ENCODE results near the gene SYNE1. TPM values are rescaled to one million over a fixed set of nuclear protein-coding genes. Genes with fewer than 3 reads are reported as not detected.

The SYNE1 gene
- polyA plus RNA-seq, 2 of the 4 experiments (the other 2 are of a cell fraction): 10.5 to 28.5 TPM

DNA sequence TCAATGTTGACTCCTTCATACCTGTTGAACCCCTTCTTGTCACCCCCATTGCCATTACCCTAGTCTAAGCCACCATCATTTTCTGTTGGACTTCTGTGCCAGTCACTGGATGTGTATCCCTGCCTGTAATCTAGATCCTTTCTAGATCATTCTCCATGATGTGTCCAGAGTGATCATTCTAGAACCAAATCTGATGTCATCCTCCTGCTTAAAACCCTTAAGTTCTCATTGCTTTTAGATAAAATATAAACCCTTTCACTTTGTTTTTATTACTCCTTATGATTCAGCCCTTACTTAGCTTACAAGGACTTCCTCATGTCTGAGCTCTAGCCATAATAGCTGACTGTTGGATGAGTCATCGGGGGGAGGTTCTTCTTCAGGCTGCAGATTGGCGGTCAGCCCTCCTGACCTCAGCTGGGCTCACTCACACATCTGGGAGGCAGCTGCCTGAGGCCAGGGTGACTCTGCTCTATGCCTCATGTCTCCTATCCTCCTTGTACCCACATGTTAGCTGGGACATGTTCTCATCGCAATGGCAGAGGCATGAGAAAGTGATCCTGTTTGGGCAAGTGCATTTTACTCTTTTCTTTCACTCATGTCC, 542.1 kb downstream of the SYNE1 start (continued):
- TF ChIP-seq TP53 (CRISPR knock-in tag; IDR thresholded peaks at IDR 0.05) (no peak), EP300 (IDR thresholded peaks at IDR 0.05) (no peak), BHLHE40 (IDR thresholded peaks at IDR 0.05; ENCODE audit: low read depth, low read length) (no peak), HOXB5 (CRISPR knock-in tag; IDR thresholded peaks at IDR 0.05) (no peak), CEBPB (IDR thresholded peaks at IDR 0.05) (no peak), RFX5 (IDR thresholded peaks at IDR 0.05) (no peak), RNF2 (IDR thresholded peaks at IDR 0.05; ENCODE audit: borderline replicate concordance, low read depth) (no peak), SMC3 (IDR thresholded peaks at IDR 0.05) (no peak), NPAS2 (CRISPR knock-in tag; IDR thresholded peaks at IDR 0.05; ENCODE audit: borderline replicate concordance) (no peak), POLR2A (IDR thresholded peaks at IDR 0.05; ENCODE audit: low read length) (no peak), KDM5A (IDR thresholded peaks at IDR 0.05) (no peak), JUN (IDR thresholded peaks at IDR 0.05) (peak in 1 of 2 experiments; percentile 32; a peak in 1 of 5 replicates), EHF (CRISPR knock-in tag; IDR thresholded peaks at IDR 0.05) (no peak), ZFP36 (IDR thresholded peaks at IDR 0.05; ENCODE audit: borderline replicate concordance, partially characterized antibody) (no peak), ESRRA (IDR thresholded peaks at IDR 0.05; ENCODE audit: borderline replicate concordance, low read length) (no peak), MAZ (IDR thresholded peaks at IDR 0.05; ENCODE audit: borderline replicate concordance, low read depth, low read length) (no peak)
- TF ChIP-seq, protein P1, sequence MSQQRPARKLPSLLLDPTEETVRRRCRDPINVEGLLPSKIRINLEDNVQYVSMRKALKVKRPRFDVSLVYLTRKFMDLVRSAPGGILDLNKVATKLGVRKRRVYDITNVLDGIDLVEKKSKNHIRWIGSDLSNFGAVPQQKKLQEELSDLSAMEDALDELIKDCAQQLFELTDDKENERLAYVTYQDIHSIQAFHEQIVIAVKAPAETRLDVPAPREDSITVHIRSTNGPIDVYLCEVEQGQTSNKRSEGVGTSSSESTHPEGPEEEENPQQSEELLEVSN (IDR thresholded peaks at IDR 0.05; ENCODE audit: borderline replicate concordance, low read depth): peak; percentile 33; the same call in 1 of the 2 replicates
- TF ChIP-seq, protein P2, sequence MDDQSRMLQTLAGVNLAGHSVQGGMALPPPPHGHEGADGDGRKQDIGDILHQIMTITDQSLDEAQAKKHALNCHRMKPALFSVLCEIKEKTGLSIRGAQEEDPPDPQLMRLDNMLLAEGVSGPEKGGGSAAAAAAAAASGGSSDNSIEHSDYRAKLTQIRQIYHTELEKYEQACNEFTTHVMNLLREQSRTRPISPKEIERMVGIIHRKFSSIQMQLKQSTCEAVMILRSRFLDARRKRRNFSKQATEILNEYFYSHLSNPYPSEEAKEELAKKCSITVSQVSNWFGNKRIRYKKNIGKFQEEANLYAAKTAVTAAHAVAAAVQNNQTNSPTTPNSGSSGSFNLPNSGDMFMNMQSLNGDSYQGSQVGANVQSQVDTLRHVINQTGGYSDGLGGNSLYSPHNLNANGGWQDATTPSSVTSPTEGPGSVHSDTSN (IDR thresholded peaks at IDR 0.05): no peak
- TF ChIP-seq, protein P3, sequence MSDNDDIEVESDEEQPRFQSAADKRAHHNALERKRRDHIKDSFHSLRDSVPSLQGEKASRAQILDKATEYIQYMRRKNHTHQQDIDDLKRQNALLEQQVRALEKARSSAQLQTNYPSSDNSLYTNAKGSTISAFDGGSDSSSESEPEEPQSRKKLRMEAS (IDR thresholded peaks at IDR 0.05): peak; percentile 68
- TF ChIP-seq, protein P4, sequence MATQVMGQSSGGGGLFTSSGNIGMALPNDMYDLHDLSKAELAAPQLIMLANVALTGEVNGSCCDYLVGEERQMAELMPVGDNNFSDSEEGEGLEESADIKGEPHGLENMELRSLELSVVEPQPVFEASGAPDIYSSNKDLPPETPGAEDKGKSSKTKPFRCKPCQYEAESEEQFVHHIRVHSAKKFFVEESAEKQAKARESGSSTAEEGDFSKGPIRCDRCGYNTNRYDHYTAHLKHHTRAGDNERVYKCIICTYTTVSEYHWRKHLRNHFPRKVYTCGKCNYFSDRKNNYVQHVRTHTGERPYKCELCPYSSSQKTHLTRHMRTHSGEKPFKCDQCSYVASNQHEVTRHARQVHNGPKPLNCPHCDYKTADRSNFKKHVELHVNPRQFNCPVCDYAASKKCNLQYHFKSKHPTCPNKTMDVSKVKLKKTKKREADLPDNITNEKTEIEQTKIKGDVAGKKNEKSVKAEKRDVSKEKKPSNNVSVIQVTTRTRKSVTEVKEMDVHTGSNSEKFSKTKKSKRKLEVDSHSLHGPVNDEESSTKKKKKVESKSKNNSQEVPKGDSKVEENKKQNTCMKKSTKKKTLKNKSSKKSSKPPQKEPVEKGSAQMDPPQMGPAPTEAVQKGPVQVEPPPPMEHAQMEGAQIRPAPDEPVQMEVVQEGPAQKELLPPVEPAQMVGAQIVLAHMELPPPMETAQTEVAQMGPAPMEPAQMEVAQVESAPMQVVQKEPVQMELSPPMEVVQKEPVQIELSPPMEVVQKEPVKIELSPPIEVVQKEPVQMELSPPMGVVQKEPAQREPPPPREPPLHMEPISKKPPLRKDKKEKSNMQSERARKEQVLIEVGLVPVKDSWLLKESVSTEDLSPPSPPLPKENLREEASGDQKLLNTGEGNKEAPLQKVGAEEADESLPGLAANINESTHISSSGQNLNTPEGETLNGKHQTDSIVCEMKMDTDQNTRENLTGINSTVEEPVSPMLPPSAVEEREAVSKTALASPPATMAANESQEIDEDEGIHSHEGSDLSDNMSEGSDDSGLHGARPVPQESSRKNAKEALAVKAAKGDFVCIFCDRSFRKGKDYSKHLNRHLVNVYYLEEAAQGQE (IDR thresholded peaks at IDR 0.05): no peak

DNA sequence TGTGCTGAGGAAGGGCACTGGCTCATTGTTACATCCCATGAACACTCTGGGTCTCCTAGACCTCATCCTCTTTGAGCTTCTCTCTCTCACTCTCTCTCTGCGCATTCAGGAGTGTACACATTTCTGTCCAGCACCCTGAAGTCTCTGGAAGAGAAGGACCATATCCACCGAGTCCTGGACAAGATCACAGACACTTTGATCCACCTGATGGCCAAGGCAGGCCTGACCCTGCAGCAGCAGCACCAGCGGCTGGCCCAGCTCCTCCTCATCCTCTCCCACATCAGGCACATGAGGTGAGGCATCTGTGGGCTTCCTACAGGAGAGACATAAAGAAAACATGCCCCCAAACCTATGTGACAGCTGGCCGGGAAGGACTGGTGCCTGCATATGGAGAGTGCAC, 542.9 kb downstream of the SYNE1 start:
- POLR2A ChIA-PET: no interaction called here
- DNase-seq (ENCODE audit: low read depth in 1 of 2, low spot score in 1 of 2) (no peak), FAIRE-seq (no peak), ATAC-seq (no peak)
- H3K4me2 ChIP-seq: no peak overlapping the region; the same call in 2 of the 3 replicates
- H3K9me3 ChIP-seq: peaks cover 7% of the 10 kb centered on the region; the same call in 2 of the 3 replicates
- TF ChIP-seq, protein P5, sequence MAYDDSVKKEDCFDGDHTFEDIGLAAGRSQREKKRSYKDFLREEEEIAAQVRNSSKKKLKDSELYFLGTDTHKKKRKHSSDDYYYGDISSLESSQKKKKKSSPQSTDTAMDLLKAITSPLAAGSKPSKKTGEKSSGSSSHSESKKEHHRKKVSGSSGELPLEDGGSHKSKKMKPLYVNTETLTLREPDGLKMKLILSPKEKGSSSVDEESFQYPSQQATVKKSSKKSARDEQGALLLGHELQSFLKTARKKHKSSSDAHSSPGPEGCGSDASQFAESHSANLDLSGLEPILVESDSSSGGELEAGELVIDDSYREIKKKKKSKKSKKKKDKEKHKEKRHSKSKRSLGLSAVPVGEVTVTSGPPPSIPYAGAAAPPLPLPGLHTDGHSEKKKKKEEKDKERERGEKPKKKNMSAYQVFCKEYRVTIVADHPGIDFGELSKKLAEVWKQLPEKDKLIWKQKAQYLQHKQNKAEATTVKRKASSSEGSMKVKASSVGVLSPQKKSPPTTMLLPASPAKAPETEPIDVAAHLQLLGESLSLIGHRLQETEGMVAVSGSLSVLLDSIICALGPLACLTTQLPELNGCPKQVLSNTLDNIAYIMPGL (CRISPR knock-in tag; IDR thresholded peaks at IDR 0.05; ENCODE audit: borderline replicate concordance): no peak
- TF ChIP-seq JUNB (IDR thresholded peaks at IDR 0.05): no peak
- TF ChIP-seq, protein P4 (IDR thresholded peaks at IDR 0.05): no peak
- TF ChIP-seq RNF2 (IDR thresholded peaks at IDR 0.05; ENCODE audit: borderline replicate concordance, low read depth): no peak
- TF ChIP-seq NPAS2 (CRISPR knock-in tag; IDR thresholded peaks at IDR 0.05; ENCODE audit: borderline replicate concordance): no peak
- no peak for TF ChIP-seq ZFP36 (IDR thresholded peaks at IDR 0.05; ENCODE audit: borderline replicate concordance, partially characterized antibody)
- TF ChIP-seq MAZ (IDR thresholded peaks at IDR 0.05; ENCODE audit: borderline replicate concordance, low read depth, low read length): no peak
- no peak for TF ChIP-seq HDAC2 (IDR thresholded peaks at IDR 0.05)
- TF ChIP-seq PHF8 (IDR thresholded peaks at IDR 0.05; ENCODE audit: borderline replicate concordance, low read depth): no peak
- TF ChIP-seq, protein P3 (IDR thresholded peaks at IDR 0.05): no peak
- CTCF ChIA-PET: no interaction called here
- peak overlapping the region; percentile 57 to 85; a peak in 5 of 6 replicates for H3K27ac ChIP-seq
- no peak overlapping the region for H3K4me3 ChIP-seq
- peaks cover 38% of the 10 kb centered on the region; the same call in 2 of the 3 replicates for H3K4me1 ChIP-seq
- WGBS (ENCODE audit: missing lambda C conversion rate): 82% methylated on average over 4 of the region's 4 CpGs

Data from A549 (cell line).